ENCODE results near the gene PIGBOS1.

- TF ChIP-seq CTCF (IDR thresholded peaks at IDR 0.05) (no peak), PBX3 (IDR thresholded peaks at IDR 0.05) (no peak), RCOR1 (IDR thresholded peaks at IDR 0.05; ENCODE audit: low read length) (no peak), MAX (IDR thresholded peaks at IDR 0.05; ENCODE audit: low read depth) (no peak), USF2 (IDR thresholded peaks at IDR 0.05; ENCODE audit: borderline replicate concordance, low read depth, low read length) (no peak), POLR2AphosphoS5 (IDR thresholded peaks at IDR 0.05; ENCODE audit: low read depth, low read length) (no peak)
Measured at GRCh38 chr15:55349282-55349681, 30.4 kb upstream of the PIGBOS1 start.
